Measurements from ENCODE around the gene WNT5B. TPM values are rescaled to one million over a fixed set of nuclear protein-coding genes. Genes with fewer than 3 reads are reported as not detected.
"Not testable (repeated sequence)": the region's sequence is repeated elsewhere in the genome, so short reads cannot be mapped to it uniquely, and the experiment has no call there.

The WNT5B gene
- total and polyA plus RNA-seq, 2 donors (not counting 3 experiments of a cell fraction or from before 2014, with no cell fraction given) = not detected

- Histone ChIP-seq H2AFZ (ENCODE audit: low read depth, low read length) (no peak overlapping the region), H3K9ac (replicated peaks; ENCODE audit: extremely low read depth, insufficient read depth, low read length) (no peak overlapping the region), H3K4me1 (ENCODE audit: control insufficient read depth, extremely low read depth, insufficient read depth, low read length) (peaks cover 8% of the 10 kb centered on the region), H3K36me3 (ENCODE audit: control insufficient read depth in 2 of 2, extremely low read depth in 1 of 2, insufficient read depth in 2 of 2, low read length in 2 of 2) (no peaks in the 10 kb centered on the region), H4K20me1 (replicated peaks; ENCODE audit: control insufficient read depth, extremely low read depth, insufficient read depth, low read length) (no peaks in the 10 kb centered on the region), H3K79me2 (ENCODE audit: control insufficient read depth, insufficient read depth, low read length) (no peaks in the 10 kb centered on the region), H3K4me2 (ENCODE audit: insufficient read depth, low read length) (no peak overlapping the region), H3K9me1 (replicated peaks; ENCODE audit: control insufficient read depth, extremely low read depth, insufficient read depth, low read length) (no peaks in the 10 kb centered on the region), H3K9me3 (replicated peaks; ENCODE audit: control insufficient read depth, insufficient read depth, low read length) (no peaks in the 10 kb centered on the region), H3K27ac (ENCODE audit: insufficient read depth, low read depth, low read length) (no peak overlapping the region), H3K27me3 (ENCODE audit: control insufficient read depth in 2 of 2, insufficient read depth in 2 of 2, low read length in 2 of 2) (no peaks in the 10 kb centered on the region), H3K4me3 (replicated peaks in 1 of 3; ENCODE audit: insufficient read depth in 1 of 3, low read depth in 1 of 3, low read length in 3 of 3) (no peak overlapping the region)
- intact Hi-C loops (cut with micrococcal nuclease) (no loop called here), dilution Hi-C loops (cut with MboI; ENCODE audit: extremely low pct_ligation_motif_present, low sequenced_read_pairs) (no loop called here)
- no TSS peak for BruUV-seq (replicated peaks)
- no peak for DNase-seq (ENCODE audit: low read depth, low spot score)
- no peak for TF ChIP-seq POLR2AphosphoS5 (IDR thresholded peaks at IDR 0.05; ENCODE audit: insufficient read depth, low read depth, low read length)
- no peak for TF ChIP-seq FOS (IDR thresholded peaks at IDR 0.05; ENCODE audit: borderline replicate concordance, insufficient read depth, low read length)
- no peak for TF ChIP-seq EZH2 (IDR thresholded peaks at IDR 0.05; ENCODE audit: borderline replicate concordance, low read depth, low read length, severe bottlenecking)
- TF ChIP-seq POLR2A (IDR thresholded peaks at IDR 0.05; ENCODE audit: low read depth, low read length) = no peak
- no peak for TF ChIP-seq JUN (IDR thresholded peaks at IDR 0.05; ENCODE audit: borderline replicate concordance, insufficient read depth, insufficient read length, low read depth)
- TF ChIP-seq MAX (IDR thresholded peaks at IDR 0.05; ENCODE audit: insufficient read depth, insufficient read length) = no peak
- TF ChIP-seq MYC (IDR thresholded peaks at IDR 0.05; ENCODE audit: low read depth, low read length) = no peak
- TF ChIP-seq GATA2 (IDR thresholded peaks at IDR 0.05; ENCODE audit: insufficient read depth, insufficient read length, low read depth, low read length) = no peak
- TF ChIP-seq, protein P1, sequence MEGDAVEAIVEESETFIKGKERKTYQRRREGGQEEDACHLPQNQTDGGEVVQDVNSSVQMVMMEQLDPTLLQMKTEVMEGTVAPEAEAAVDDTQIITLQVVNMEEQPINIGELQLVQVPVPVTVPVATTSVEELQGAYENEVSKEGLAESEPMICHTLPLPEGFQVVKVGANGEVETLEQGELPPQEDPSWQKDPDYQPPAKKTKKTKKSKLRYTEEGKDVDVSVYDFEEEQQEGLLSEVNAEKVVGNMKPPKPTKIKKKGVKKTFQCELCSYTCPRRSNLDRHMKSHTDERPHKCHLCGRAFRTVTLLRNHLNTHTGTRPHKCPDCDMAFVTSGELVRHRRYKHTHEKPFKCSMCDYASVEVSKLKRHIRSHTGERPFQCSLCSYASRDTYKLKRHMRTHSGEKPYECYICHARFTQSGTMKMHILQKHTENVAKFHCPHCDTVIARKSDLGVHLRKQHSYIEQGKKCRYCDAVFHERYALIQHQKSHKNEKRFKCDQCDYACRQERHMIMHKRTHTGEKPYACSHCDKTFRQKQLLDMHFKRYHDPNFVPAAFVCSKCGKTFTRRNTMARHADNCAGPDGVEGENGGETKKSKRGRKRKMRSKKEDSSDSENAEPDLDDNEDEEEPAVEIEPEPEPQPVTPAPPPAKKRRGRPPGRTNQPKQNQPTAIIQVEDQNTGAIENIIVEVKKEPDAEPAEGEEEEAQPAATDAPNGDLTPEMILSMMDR (IDR thresholded peaks at IDR 0.05; ENCODE audit: extremely low read depth in 1 of 2, insufficient read depth in 1 of 2, low read depth in 1 of 2, low read length in 2 of 2) = no peak
- ChIA-PET POLR2A (no interaction called here), CTCF (no interaction called here)
- no peak for FAIRE-seq
These were observed 30.3 kb upstream of the WNT5B start for GRCh38 chr12:1598757-1599156.

DNA sequence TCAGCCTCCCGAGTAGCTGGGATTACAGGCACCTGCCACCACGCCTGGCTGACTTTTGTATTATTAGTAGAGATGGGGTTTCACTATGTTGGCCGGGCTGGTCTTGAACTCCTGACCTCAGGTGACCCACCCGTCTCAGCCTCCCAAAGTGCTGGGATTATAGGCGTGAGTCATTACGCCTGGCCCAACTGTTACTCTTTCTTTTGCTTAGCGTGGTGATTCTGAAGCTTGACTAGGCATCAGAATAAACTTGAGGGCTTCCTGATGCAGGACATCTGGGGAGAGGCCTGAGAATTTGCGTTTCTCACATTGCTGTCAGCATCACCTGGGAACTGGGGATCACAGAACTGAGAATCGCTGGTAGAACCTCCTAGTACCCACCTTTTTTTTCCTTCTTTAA is 26.3 kb upstream of the WNT5B start:
- H2AFZ ChIP-seq (ENCODE audit: low read depth, low read length); H3K4me2 ChIP-seq (ENCODE audit: insufficient read depth, low read length); H3K79me2 ChIP-seq (ENCODE audit: control insufficient read depth, insufficient read depth, low read length); H3K36me3 ChIP-seq (ENCODE audit: control insufficient read depth in 2 of 2, extremely low read depth in 1 of 2, insufficient read depth in 2 of 2, low read length in 2 of 2); dilution Hi-C loops (cut with MboI; ENCODE audit: extremely low pct_ligation_motif_present, low sequenced_read_pairs); BruUV-seq (replicated peaks); H3K27ac ChIP-seq (ENCODE audit: insufficient read depth, low read depth, low read length); intact Hi-C loops (cut with micrococcal nuclease); H3K4me1 ChIP-seq (ENCODE audit: control insufficient read depth, extremely low read depth, insufficient read depth, low read length); H4K20me1 ChIP-seq (replicated peaks; ENCODE audit: control insufficient read depth, extremely low read depth, insufficient read depth, low read length); FAIRE-seq; H3K27me3 ChIP-seq (ENCODE audit: control insufficient read depth in 2 of 2, insufficient read depth in 2 of 2, low read length in 2 of 2); POLR2A ChIA-PET; H3K9me3 ChIP-seq (replicated peaks; ENCODE audit: control insufficient read depth, insufficient read depth, low read length); H3K9me1 ChIP-seq (replicated peaks; ENCODE audit: control insufficient read depth, extremely low read depth, insufficient read depth, low read length); H3K9ac ChIP-seq (replicated peaks; ENCODE audit: extremely low read depth, insufficient read depth, low read length); H3K4me3 ChIP-seq (replicated peaks in 1 of 3; ENCODE audit: insufficient read depth in 1 of 3, low read depth in 1 of 3, low read length in 3 of 3); DNase-seq (ENCODE audit: low read depth, low spot score): not testable (repeated sequence)
- CTCF ChIA-PET = interaction anchor here (2.0 to 2.2 kb wide), 2 partner anchors 20 to 484 kb away, joined by 6 to 13 read pairs; no protein-coding TSS in a partner anchor
